Fibroblast of lung (primary cell): ENCODE data around the gene APOA1. TPM values are rescaled to one million over a fixed set of nuclear protein-coding genes. Genes with fewer than 3 reads are reported as not detected.
"Not testable (repeated sequence)": the region's sequence is repeated elsewhere in the genome, so short reads cannot be mapped to it uniquely, and the experiment has no call there.

Experiments
- DNase-seq, 2 donors: peaks; one replicate each; pipeline versions ENCODE4 v3.0.0 to v3.0.0-alpha.2; 2010; ENCODE audit warnings: low read depth in 2 of 2
- H2AFZ ChIP-seq: 2 replicates; pipeline ENCODE4 v1.5.1; 2012; ENCODE audit warnings: low read length, control low read depth, inconsistent platforms
- H3K27ac ChIP-seq: 2 replicates; pipeline ENCODE4 v1.5.1; 2011; ENCODE audit warnings: low read length, control low read depth; ENCODE audit not compliant: insufficient read depth
- H3K27me3 ChIP-seq: 2 replicates; pipeline ENCODE4 v1.5.1; 2011; ENCODE audit warnings: mild to moderate bottlenecking, low read length; ENCODE audit not compliant: control insufficient read depth, insufficient read depth
- H3K36me3 ChIP-seq: 2 replicates; pipeline ENCODE4 v1.5.1; 2011; ENCODE audit warnings: low read length; ENCODE audit not compliant: control insufficient read depth, insufficient read depth
- H3K4me1 ChIP-seq: 2 replicates; pipeline ENCODE4 v1.5.1; 2011; ENCODE audit warnings: low read length; ENCODE audit not compliant: control insufficient read depth, insufficient read depth; ENCODE audit errors: extremely low read depth
- H3K4me2 ChIP-seq: 2 replicates; pipeline ENCODE4 v1.5.1; 2011; ENCODE audit warnings: low read length, control low read depth; ENCODE audit not compliant: insufficient read depth; ENCODE audit errors: extremely low read depth
- H3K4me3 ChIP-seq, 4 experiments: fragments of 200-600 bp in 1 of 4; sonication (generic) in 1 of 4; replicated peaks in 1 of 4; 2 replicates each; pipeline ENCODE4 v1.5.1; 2011 to 2016; ENCODE audit warnings: low read length in 4 of 4, low read depth in 3 of 4, mild to moderate bottlenecking in 3 of 4, control low read depth in 2 of 4, inconsistent platforms in 1 of 4, mixed read lengths in 1 of 4; ENCODE audit not compliant: insufficient read depth in 1 of 4; ENCODE audit errors: control extremely low read depth in 1 of 4
- H3K79me2 ChIP-seq: 2 replicates; pipeline ENCODE4 v1.5.1; 2012; ENCODE audit warnings: mild to moderate bottlenecking, low read length, inconsistent platforms; ENCODE audit not compliant: control insufficient read depth, insufficient read depth
- H3K9ac ChIP-seq: 2 replicates; pipeline ENCODE4 v1.5.1; 2011; ENCODE audit warnings: mild to moderate bottlenecking, low read length, control low read depth; ENCODE audit not compliant: insufficient read depth
- H3K9me3 ChIP-seq: 2 replicates; pipeline ENCODE4 v1.5.1; 2012; ENCODE audit warnings: low read depth, low read length; ENCODE audit not compliant: control insufficient read depth, insufficient read depth
- H4K20me1 ChIP-seq: 2 replicates; pipeline ENCODE4 v1.5.1; 2011; ENCODE audit warnings: low read length; ENCODE audit not compliant: control insufficient read depth, insufficient read depth; ENCODE audit errors: extremely low read depth
- CTCF ChIP-seq, 2 donors: IDR thresholded peaks in 1 of 2; conservative IDR thresholded peaks in 1 of 2; 1 replicate in 1 of 2; 2 replicates in 1 of 2; pipeline ENCODE4 v1.5.1; 2011 to 2012; ENCODE audit warnings: low read length in 2 of 2, control low read depth in 1 of 2, inconsistent platforms in 1 of 2, low read depth in 1 of 2, mild to moderate bottlenecking in 1 of 2
- EZH2 ChIP-seq: IDR thresholded peaks from 2 replicates; pipeline ENCODE4 v1.5.1; 2012; ENCODE audit warnings: low read length, control low read depth, mild to moderate bottlenecking; ENCODE audit errors: missing control alignments
- polyA plus RNA-seq, 2 donors: library from polyadenylated mRNA; depleted of rRNA in 1 of 2; stranded (reverse) in 1 of 2; unstranded in 1 of 2; fragments of >200 nt; gene quantifications; 2 replicates each; pipeline ENCODE4 v1.2.1, GENCODE V29; 2011 to 2012; ENCODE audit warnings: missing spikeins in 1 of 2
- total RNA-seq: library from RNA; depleted of rRNA; stranded (reverse); fragments of >200 nt; gene quantifications from 2 replicates; pipeline ENCODE4 v1.2.1, GENCODE V29; 2014

The APOA1 gene
- total and polyA plus RNA-seq, 2 donors (not counting 1 experiment from before 2014, with no cell fraction given), result 0.05 TPM; not detected in 1

- Histone ChIP-seq H3K4me3 (no peak overlapping the region), H3K9ac (no peak overlapping the region), H3K4me2 (no peak overlapping the region), H2AFZ (no peak overlapping the region), H3K79me2 (no peaks in the 10 kb centered on the region), H3K27me3 (no peaks in the 10 kb centered on the region), H4K20me1 (no peaks in the 10 kb centered on the region), H3K4me1 (no peaks in the 10 kb centered on the region), H3K27ac (no peak overlapping the region), H3K36me3 (no peaks in the 10 kb centered on the region), H3K9me3 (no peaks in the 10 kb centered on the region)
- TF ChIP-seq CTCF (conservative IDR thresholded peaks at IDR 0.05 in 1 of 2, IDR thresholded peaks at IDR 0.05 in 1 of 2; ENCODE audit: low read depth in 1 of 2, low read length in 2 of 2) (no peak), EZH2 (no peak)
- no peak for DNase-seq
These were observed 29.7 kb downstream of the APOA1 start for GRCh38 chr11:116807601-116808261.

GRCh38 chr11:116804001-116804400, 33.4 kb downstream of the APOA1 start:
- H2AFZ ChIP-seq, result no peak overlapping the region
- H3K9ac ChIP-seq, result no peak overlapping the region
- no peaks in the 10 kb centered on the region for H3K27me3 ChIP-seq
- no peak for DNase-seq
- no peaks in the 10 kb centered on the region for H4K20me1 ChIP-seq
- H3K9me3 ChIP-seq, result no peaks in the 10 kb centered on the region
- H3K4me3 ChIP-seq, result no peak overlapping the region
- TF ChIP-seq EZH2 (no peak), CTCF (conservative IDR thresholded peaks at IDR 0.05 in 1 of 2, IDR thresholded peaks at IDR 0.05 in 1 of 2; ENCODE audit: low read depth in 1 of 2, low read length in 2 of 2) (no peak)
- no peak overlapping the region for H3K4me2 ChIP-seq
- no peaks in the 10 kb centered on the region for H3K79me2 ChIP-seq
- no peaks in the 10 kb centered on the region for H3K4me1 ChIP-seq
- no peaks in the 10 kb centered on the region for H3K36me3 ChIP-seq
- H3K27ac ChIP-seq, result no peak overlapping the region

GRCh38 chr11:116801662-116802061, 35.8 kb downstream of the APOA1 start:
- H3K9me3 ChIP-seq, H3K9ac ChIP-seq, H3K4me3 ChIP-seq, H3K4me2 ChIP-seq, H3K79me2 ChIP-seq, DNase-seq, H3K27me3 ChIP-seq, H3K4me1 ChIP-seq, H2AFZ ChIP-seq, H3K36me3 ChIP-seq, H3K27ac ChIP-seq, H4K20me1 ChIP-seq: not testable (repeated sequence)
